B cell (primary cell): ENCODE measurements around the gene LRG1. TPM values are rescaled to one million over a fixed set of nuclear protein-coding genes. Genes with fewer than 3 reads are reported as not detected.

Experiments used
- ATAC-seq: fragments of 200-7000 bp; cut with Tn5 transposase; one replicate; pipeline ENCODE4 v1.10.0; 2021; ENCODE audit warnings: low read depth, mild to moderate bottlenecking, moderate number of reproducible peaks, moderate library complexity
- CTCF ChIA-PET: fragments of 350-600 bp; sonication (Branson Sonifier 250); formaldehyde crosslinking; loops from one replicate; lab custom pipeline; 2021; ENCODE audit warnings: antibody characterized with exemption, inconsistent platforms; lab: Charles Lee
- POLR2A ChIA-PET: fragments of 350-600 bp; sonication (Branson Sonifier 250); formaldehyde crosslinking; loops from one replicate; lab custom pipeline; 2021; ENCODE audit warnings: antibody characterized with exemption; lab: Charles Lee
- DNase-seq: peaks from one replicate; pipeline ENCODE4 v3.0.0; 2013
- H2AFZ ChIP-seq: 2 replicates; pipeline ENCODE4 v1.6.1; 2012; ENCODE audit warnings: mild to moderate bottlenecking, low read depth, low read length; ENCODE audit not compliant: insufficient read depth, poor library complexity, severe bottlenecking
- H3K27ac ChIP-seq, 2 donors: 1 replicate in 1 of 2; 2 replicates in 1 of 2; pipeline ENCODE4 v1.5.1; 2012 to 2013; ENCODE audit warnings: low read length in 2 of 2, mild to moderate bottlenecking in 2 of 2, moderate library complexity in 1 of 2
- H3K27me3 ChIP-seq, 4 experiments: fragments of 200-600 bp in 1 of 4; sonication (generic) in 1 of 4; replicated peaks in 1 of 4; 1 replicate in 2 of 4; 2 replicates in 2 of 4; pipeline versions ENCODE4 v1.6.1 to v1.7.0; 2013 to 2016; ENCODE audit warnings: low read length in 3 of 4, mild to moderate bottlenecking in 2 of 4, mixed read lengths in 1 of 4, moderate library complexity in 1 of 4; ENCODE audit not compliant: insufficient read depth in 4 of 4, control insufficient read depth in 3 of 4; ENCODE audit errors: control extremely low read depth in 1 of 4
- H3K36me3 ChIP-seq, 2 experiments: replicated peaks in 1 of 2; 1 replicate in 1 of 2; 2 replicates in 1 of 2; pipeline versions ENCODE4 v1.6.1 to v1.7.1; 2013; ENCODE audit warnings: low read length in 1 of 2; ENCODE audit not compliant: insufficient read depth in 2 of 2, control insufficient read depth in 1 of 2; ENCODE audit errors: control extremely low read depth in 1 of 2, extremely low read depth in 1 of 2
- H3K4me1 ChIP-seq, 2 donors: fragments of 200-600 bp in 1 of 2; sonication (generic) in 1 of 2; 1 replicate in 1 of 2; 2 replicates in 1 of 2; pipeline versions ENCODE4 v1.5.1 to v1.6.1; 2013 to 2017; ENCODE audit warnings: low read length in 2 of 2; ENCODE audit not compliant: control insufficient read depth in 2 of 2, insufficient read depth in 2 of 2
- H3K4me2 ChIP-seq: replicated peaks from 2 replicates; pipeline ENCODE3; 2012; ENCODE audit warnings: mild to moderate bottlenecking, low read depth, low read length; ENCODE audit not compliant: poor library complexity, severe bottlenecking
- H3K4me3 ChIP-seq, 5 experiments: fragments of 200-600 bp in 1 of 5; sonication (generic) in 1 of 5; 1 replicate in 3 of 5; 2 replicates in 2 of 5; pipeline versions ENCODE4 v1.5.1 to v1.7.0; 2011 to 2016; ENCODE audit warnings: low read length in 4 of 5, mild to moderate bottlenecking in 4 of 5, low read depth in 2 of 5, control low read depth in 1 of 5, moderate library complexity in 1 of 5; ENCODE audit not compliant: insufficient read depth in 1 of 5; ENCODE audit errors: control extremely low read depth in 1 of 5, extremely low read depth in 1 of 5
- H3K79me2 ChIP-seq: fragments of 200-600 bp; sonication (generic); one replicate; pipeline ENCODE4 v1.6.0; 2016; ENCODE audit warnings: low read length; ENCODE audit not compliant: control insufficient read depth, insufficient read depth
- H3K9ac ChIP-seq: fragments of 200-600 bp; sonication (generic); 2 replicates; pipeline ENCODE4 v1.6.1; 2017; ENCODE audit warnings: mild to moderate bottlenecking, low read length, moderate library complexity
- H3K9me3 ChIP-seq, 3 donors: one replicate each; pipeline versions ENCODE4 v1.6.1 to v1.7.1; 2013; ENCODE audit warnings: low read length in 2 of 3; ENCODE audit not compliant: control insufficient read depth in 2 of 3, insufficient read depth in 1 of 3; ENCODE audit errors: control extremely low read depth in 1 of 3
- H4K20me1 ChIP-seq: 2 replicates; pipeline ENCODE4 v1.6.0; 2012; ENCODE audit warnings: mild to moderate bottlenecking, low read length; ENCODE audit not compliant: insufficient read depth, control insufficient read depth, poor library complexity, severe bottlenecking
- H3K27ac Mint-ChIP-seq: one replicate; pipeline ENCODE4 v1.8.0; 2021; ENCODE audit warnings: mixed read lengths
- H3K27me3 Mint-ChIP-seq: one replicate; pipeline ENCODE4 v1.8.0; 2021; ENCODE audit warnings: mixed read lengths
- H3K4me1 Mint-ChIP-seq: one replicate; pipeline ENCODE4 v1.8.0; 2021; ENCODE audit warnings: mixed read lengths
- H3K4me3 Mint-ChIP-seq: one replicate; pipeline ENCODE4 v1.8.0; 2021; ENCODE audit warnings: mixed read lengths
- H3K9me3 Mint-ChIP-seq: one replicate; pipeline ENCODE4 v1.8.0; 2022; ENCODE audit warnings: mixed read lengths; ENCODE audit not compliant: insufficient read depth
- EZH2 ChIP-seq: IDR thresholded peaks from 2 replicates; pipeline ENCODE4 v1.6.1; 2012; ENCODE audit warnings: borderline replicate concordance, low read depth, mild to moderate bottlenecking, moderate library complexity, low read length; ENCODE audit not compliant: insufficient read depth, poor library complexity, severe bottlenecking
- WGBS: methylation state at CpG from one replicate; pipeline ENCODE4 v1.1.5; 2013; ENCODE audit warnings: missing lambda C conversion rate; ENCODE audit not compliant: insufficient coverage; 5-methylcytosine and 5-hydroxymethylcytosine counted together
- intact Hi-C: fragments of 100-400 bp; cut with micrococcal nuclease; formaldehyde crosslinking; loops from one replicate; pipeline ENCODE4 v1.10.0; 2022
- polyA plus RNA-seq: library from polyadenylated mRNA; depleted of rRNA; stranded (reverse); fragments of >200 nt; gene quantifications from 2 replicates; pipeline ENCODE4 v1.2.3, GENCODE V29; 2012
- total RNA-seq, 2 donors: library from RNA; stranded (reverse); fragments of 120-200 nt in 1 of 2; gene quantifications; 1 replicate in 1 of 2; 2 replicates in 1 of 2; pipeline versions ENCODE4 v1.2.3 to v1.2.4, GENCODE V29; 2013 to 2022
- TF ChIP-seq, protein P1 (sequence below): fragments of 200-600 bp; IDR thresholded peaks from one replicate; pipeline ENCODE4 v1.8.0; 2022; ENCODE audit warnings: antibody characterized with exemption, mild to moderate bottlenecking

LRG1 gene
- total and polyA plus RNA-seq, 2 donors (not counting 1 experiment from before 2014, with no cell fraction given) = 0.21 to 0.27 TPM

DNA sequence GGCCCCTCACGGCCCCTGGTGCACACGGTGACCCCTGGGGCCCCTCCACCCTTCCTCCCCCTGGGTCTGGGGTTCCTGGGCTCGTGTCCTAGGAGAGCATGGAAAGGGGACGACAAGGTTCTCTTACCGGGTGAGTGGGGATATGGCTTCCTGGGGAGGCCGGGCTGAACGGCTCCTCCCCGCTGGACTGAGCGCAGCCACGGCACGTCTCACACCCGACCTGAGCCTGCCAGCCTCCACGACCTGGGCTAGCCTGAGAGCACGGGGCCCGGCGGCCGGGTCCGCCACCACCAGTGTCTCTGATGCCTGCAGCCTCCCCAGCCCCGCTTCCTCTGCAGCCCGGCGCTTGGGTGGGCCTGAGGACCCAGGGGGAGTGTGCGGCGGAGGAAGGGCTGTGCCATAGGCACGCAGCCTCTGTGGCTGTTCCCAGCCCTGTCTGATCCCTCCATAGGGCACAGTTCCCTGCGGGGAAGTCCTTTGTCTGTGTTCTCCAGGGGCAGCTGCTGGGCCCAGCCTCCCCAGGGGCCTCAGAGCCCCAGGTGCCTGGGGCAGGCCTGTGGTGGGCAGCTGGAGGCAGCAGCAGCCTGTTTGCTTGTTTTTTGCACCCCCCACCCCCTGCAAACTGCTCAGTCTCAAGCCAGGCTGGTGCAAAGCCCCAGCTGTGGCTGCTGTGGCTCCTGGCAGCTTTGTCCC lies 36.6 kb downstream of the LRG1 start:
- intact Hi-C loops = no loop called here
- Histone ChIP-seq H3K27me3 (no peaks in the 10 kb centered on the region), H3K9ac (no peak overlapping the region), H3K36me3 (peaks cover 0 to 15% of the 10 kb centered on the region in 2 experiments), H3K4me3 (no peak overlapping the region), H3K79me2 (no peaks in the 10 kb centered on the region), H2AFZ (no peak overlapping the region), H3K9me3 (peaks cover 0 to 4% (median 0%) of the 10 kb centered on the region in 3 donors), H4K20me1 (no peaks in the 10 kb centered on the region), H3K4me1 (no peaks in the 10 kb centered on the region), H3K4me2 (no peak overlapping the region), H3K27ac (no peak overlapping the region)
- H3K9me3 Mint-ChIP-seq = no peaks in the 10 kb centered on the region
- H3K27me3 Mint-ChIP-seq = no peaks in the 10 kb centered on the region
- H3K4me3 Mint-ChIP-seq = no peak overlapping the region
- CTCF ChIA-PET = no interaction called here
- POLR2A ChIA-PET = no interaction called here
- H3K4me1 Mint-ChIP-seq = no peaks in the 10 kb centered on the region
- WGBS = 90% methylated on average over 22 of the region's 25 CpGs
- H3K27ac Mint-ChIP-seq = no peak overlapping the region
- DNase-seq (no peak), ATAC-seq (no peak)
- no peak for TF ChIP-seq EZH2
- TF ChIP-seq, protein P1, sequence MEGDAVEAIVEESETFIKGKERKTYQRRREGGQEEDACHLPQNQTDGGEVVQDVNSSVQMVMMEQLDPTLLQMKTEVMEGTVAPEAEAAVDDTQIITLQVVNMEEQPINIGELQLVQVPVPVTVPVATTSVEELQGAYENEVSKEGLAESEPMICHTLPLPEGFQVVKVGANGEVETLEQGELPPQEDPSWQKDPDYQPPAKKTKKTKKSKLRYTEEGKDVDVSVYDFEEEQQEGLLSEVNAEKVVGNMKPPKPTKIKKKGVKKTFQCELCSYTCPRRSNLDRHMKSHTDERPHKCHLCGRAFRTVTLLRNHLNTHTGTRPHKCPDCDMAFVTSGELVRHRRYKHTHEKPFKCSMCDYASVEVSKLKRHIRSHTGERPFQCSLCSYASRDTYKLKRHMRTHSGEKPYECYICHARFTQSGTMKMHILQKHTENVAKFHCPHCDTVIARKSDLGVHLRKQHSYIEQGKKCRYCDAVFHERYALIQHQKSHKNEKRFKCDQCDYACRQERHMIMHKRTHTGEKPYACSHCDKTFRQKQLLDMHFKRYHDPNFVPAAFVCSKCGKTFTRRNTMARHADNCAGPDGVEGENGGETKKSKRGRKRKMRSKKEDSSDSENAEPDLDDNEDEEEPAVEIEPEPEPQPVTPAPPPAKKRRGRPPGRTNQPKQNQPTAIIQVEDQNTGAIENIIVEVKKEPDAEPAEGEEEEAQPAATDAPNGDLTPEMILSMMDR = no peak

DNA sequence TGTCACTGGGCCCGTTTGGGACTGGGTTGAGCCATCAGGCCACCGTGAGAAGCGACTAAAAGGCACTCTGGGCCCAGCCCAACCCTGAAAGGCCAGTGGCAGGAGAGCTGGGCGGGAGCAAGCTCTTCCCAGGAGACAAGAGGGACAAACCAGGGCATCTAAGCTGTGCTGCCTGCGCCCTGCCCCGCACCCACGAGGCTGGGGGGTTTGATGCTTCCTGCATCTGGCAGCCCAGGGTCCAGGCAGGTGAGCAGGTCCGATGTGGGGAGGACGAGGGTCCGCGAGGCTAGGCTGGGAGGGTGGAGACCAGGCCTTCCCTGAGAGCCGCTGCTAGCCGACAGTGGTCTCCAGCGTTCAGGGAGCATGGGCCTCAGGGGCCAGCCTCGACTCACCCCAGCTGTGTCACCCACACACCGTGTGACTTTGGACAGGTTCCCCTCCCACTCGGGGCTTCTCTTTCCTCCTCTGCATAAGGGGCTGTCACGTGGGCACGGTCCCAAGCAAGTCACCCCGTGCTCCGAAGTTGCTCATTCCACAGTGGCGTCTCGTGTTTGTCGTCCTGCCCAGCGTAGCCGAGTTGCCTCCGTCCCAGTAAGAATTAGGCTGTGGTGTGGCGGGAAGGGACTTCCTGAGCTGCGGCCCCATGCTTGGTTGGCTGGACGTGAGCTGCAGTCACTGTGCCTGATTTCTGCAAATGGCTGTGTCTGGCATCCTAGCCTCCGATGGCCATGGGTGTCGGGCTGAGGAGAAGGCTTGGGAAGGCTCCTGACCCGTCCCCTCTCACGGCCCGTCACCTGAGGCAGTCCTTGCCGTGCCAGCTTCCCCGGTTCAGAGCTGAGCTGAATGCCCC lies 37.3 kb downstream of the LRG1 start:
- no peak for ATAC-seq
- TF ChIP-seq, protein P1 = no peak
- ChIA-PET CTCF (no interaction called here), POLR2A (no interaction called here)
- Mint-ChIP-seq H3K27ac (no peak overlapping the region), H3K27me3 (no peaks in the 10 kb centered on the region), H3K4me3 (no peak overlapping the region), H3K9me3 (no peaks in the 10 kb centered on the region), H3K4me1 (no peaks in the 10 kb centered on the region)
- Histone ChIP-seq H3K4me2 (no peak overlapping the region), H3K4me1 (no peaks in the 10 kb centered on the region), H3K4me3 (no peak overlapping the region), H3K27ac (no peak overlapping the region), H3K79me2 (no peaks in the 10 kb centered on the region), H3K9ac (no peak overlapping the region), H2AFZ (no peak overlapping the region), H3K36me3 (peaks cover 0 to 22% of the 10 kb centered on the region in 2 experiments), H3K9me3 (peaks cover 0 to 4% (median 0%) of the 10 kb centered on the region in 3 donors), H3K27me3 (no peaks in the 10 kb centered on the region), H4K20me1 (no peaks in the 10 kb centered on the region)
- DNase-seq = no peak
- WGBS = 93% methylated on average over 35 of the region's 37 CpGs
- intact Hi-C loops = no loop called here
